ENCODE results near the gene RGS17.

RGS17 gene

DNA sequence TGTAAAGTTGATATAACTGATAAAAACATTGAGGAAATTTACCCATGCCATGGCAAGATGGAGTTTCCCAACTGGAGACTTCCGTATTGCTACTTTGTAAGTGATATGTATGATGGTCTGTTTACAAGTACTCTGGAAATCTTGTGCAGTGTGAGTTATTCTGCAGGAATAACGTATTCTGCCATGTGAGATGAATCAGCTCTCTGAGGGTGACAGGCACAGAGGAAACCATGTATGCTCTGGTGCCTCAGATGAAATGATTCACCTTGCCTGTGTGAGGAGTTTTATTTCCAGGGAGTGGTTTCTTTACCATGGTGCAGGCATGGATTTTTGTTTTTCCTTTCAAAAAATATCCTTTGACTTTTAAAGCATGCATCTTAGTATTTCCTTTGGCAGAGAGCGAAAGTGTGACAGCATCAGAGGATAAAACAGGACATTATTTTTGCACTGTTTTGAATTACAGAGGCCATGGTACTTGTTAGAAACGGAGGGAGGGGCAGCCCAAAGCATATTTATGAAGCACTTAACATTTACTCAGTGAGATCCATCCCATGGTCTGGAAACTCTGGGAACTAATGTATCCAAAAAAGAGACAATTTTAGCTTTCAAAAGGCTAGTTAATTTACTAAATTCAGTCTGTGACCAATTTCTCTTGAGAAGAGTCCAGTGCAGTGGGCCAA is 92.6 kb downstream of the RGS17 start:
- H3K4me1 ChIP-seq (ENCODE audit: control insufficient read depth, insufficient read depth, low read depth, low read length) = peaks cover 2% of the 10 kb centered on the region
- H3K23ac ChIP-seq (ENCODE audit: low read length in 2 of 2) = no peak overlapping the region
- no peak overlapping the region for H3K4me2 ChIP-seq (ENCODE audit: low read length, poor library complexity, severe bottlenecking)
- H2BK5ac ChIP-seq (ENCODE audit: low read depth, low read length, poor library complexity, severe bottlenecking) = no peak overlapping the region
- DNase-seq = peak; percentile 64
- no peak overlapping the region for H2BK15ac ChIP-seq (ENCODE audit: low read depth, poor library complexity, severe bottlenecking)
- H3K4me3 ChIP-seq (ENCODE audit: insufficient read depth in 1 of 2, low read depth in 1 of 2, low read length in 2 of 2) = no peak overlapping the region
- H3K27me3 ChIP-seq (ENCODE audit: control insufficient read depth in 1 of 2, insufficient read depth in 1 of 2, low read length in 2 of 2) = no peaks in the 10 kb centered on the region
- no peak overlapping the region for H2AK5ac ChIP-seq (ENCODE audit: low read length, severe bottlenecking)
- H3K9ac ChIP-seq (ENCODE audit: low read length) = peak overlapping the region; percentile 23
- no peak overlapping the region for H4K91ac ChIP-seq (ENCODE audit: low read length)
- peak overlapping the region in 1 of 2 experiments; percentile 33 for H3K18ac ChIP-seq (ENCODE audit: low read depth in 1 of 2, low read length in 2 of 2)
- peaks cover 22% of the 10 kb centered on the region for H3K79me1 ChIP-seq (replicated peaks; ENCODE audit: low read length, poor library complexity, severe bottlenecking)
- H3K14ac ChIP-seq (ENCODE audit: low read length in 2 of 2) = no peak overlapping the region
- H2AFZ ChIP-seq (ENCODE audit: low read depth, low read length) = no peak overlapping the region
- peaks cover 5 to 50% of the 10 kb centered on the region in 2 experiments for H3K36me3 ChIP-seq (ENCODE audit: control insufficient read depth in 1 of 2, insufficient read depth in 2 of 2, low read depth in 1 of 2, low read length in 2 of 2)
- H4K8ac ChIP-seq (ENCODE audit: low read length) = peak overlapping the region; percentile 64
- H3K27ac ChIP-seq (ENCODE audit: low read length, poor library complexity, severe bottlenecking) = peak overlapping the region; percentile 43
- no peak overlapping the region for H3K4ac ChIP-seq (ENCODE audit: low read depth in 1 of 2, low read length in 2 of 2)
- 52% methylated on average over 3 of the region's 4 CpGs for WGBS
- no peak overlapping the region for H2BK12ac ChIP-seq (ENCODE audit: low read length in 2 of 2)
- H3K9me3 ChIP-seq (ENCODE audit: control insufficient read depth, low read length) = no peaks in the 10 kb centered on the region
- H2BK120ac ChIP-seq (ENCODE audit: low read depth, low read length) = no peak overlapping the region

GRCh38 chr6:153034139-153034538 is 96.9 kb downstream of the RGS17 start:
- H4K91ac ChIP-seq (ENCODE audit: low read length) = no peak overlapping the region
- H3K79me1 ChIP-seq (replicated peaks; ENCODE audit: low read length, poor library complexity, severe bottlenecking) = peaks cover 18% of the 10 kb centered on the region
- H3K9me3 ChIP-seq (ENCODE audit: control insufficient read depth, low read length) = no peaks in the 10 kb centered on the region
- no peak overlapping the region for H2BK12ac ChIP-seq (ENCODE audit: low read length in 2 of 2)
- no peak overlapping the region for H3K18ac ChIP-seq (ENCODE audit: low read depth in 1 of 2, low read length in 2 of 2)
- no peak overlapping the region for H2BK5ac ChIP-seq (ENCODE audit: low read depth, low read length, poor library complexity, severe bottlenecking)
- H3K4me3 ChIP-seq (ENCODE audit: insufficient read depth in 1 of 2, low read depth in 1 of 2, low read length in 2 of 2) = no peak overlapping the region
- DNase-seq = no peak
- no peak overlapping the region for H3K14ac ChIP-seq (ENCODE audit: low read length in 2 of 2)
- no peak overlapping the region for H3K27ac ChIP-seq (ENCODE audit: low read length, poor library complexity, severe bottlenecking)
- no peak overlapping the region for H3K4ac ChIP-seq (ENCODE audit: low read depth in 1 of 2, low read length in 2 of 2)
- no peak overlapping the region for H3K23ac ChIP-seq (ENCODE audit: low read length in 2 of 2)
- peaks cover 3 to 14% of the 10 kb centered on the region in 2 experiments for H3K36me3 ChIP-seq (ENCODE audit: control insufficient read depth in 1 of 2, insufficient read depth in 2 of 2, low read depth in 1 of 2, low read length in 2 of 2)
- no peak overlapping the region for H2AFZ ChIP-seq (ENCODE audit: low read depth, low read length)
- H3K27me3 ChIP-seq (ENCODE audit: control insufficient read depth in 1 of 2, insufficient read depth in 1 of 2, low read length in 2 of 2) = no peaks in the 10 kb centered on the region
- H4K8ac ChIP-seq (ENCODE audit: low read length) = no peak overlapping the region
- H3K4me2 ChIP-seq (ENCODE audit: low read length, poor library complexity, severe bottlenecking) = no peak overlapping the region
- no peak overlapping the region for H2BK15ac ChIP-seq (ENCODE audit: low read depth, poor library complexity, severe bottlenecking)
- H3K4me1 ChIP-seq (ENCODE audit: control insufficient read depth, insufficient read depth, low read depth, low read length) = peaks cover 2% of the 10 kb centered on the region
- H2AK5ac ChIP-seq (ENCODE audit: low read length, severe bottlenecking) = no peak overlapping the region
- H3K9ac ChIP-seq (ENCODE audit: low read length) = no peak overlapping the region
- 100% methylated on average over 6 of the region's 9 CpGs for WGBS
- no peak overlapping the region for H2BK120ac ChIP-seq (ENCODE audit: low read depth, low read length)

GRCh38 chr6:153032255-153032882 is 98.7 kb downstream of the RGS17 start:
- H3K4ac ChIP-seq (ENCODE audit: low read depth in 1 of 2, low read length in 2 of 2) = no peak overlapping the region
- no peaks in the 10 kb centered on the region for H3K4me1 ChIP-seq (ENCODE audit: control insufficient read depth, insufficient read depth, low read depth, low read length)
- H2BK120ac ChIP-seq (ENCODE audit: low read depth, low read length) = no peak overlapping the region
- H3K9ac ChIP-seq (ENCODE audit: low read length) = peak overlapping the region; percentile 63
- no peak overlapping the region for H3K4me3 ChIP-seq (ENCODE audit: insufficient read depth in 1 of 2, low read depth in 1 of 2, low read length in 2 of 2)
- no peak overlapping the region for H2BK12ac ChIP-seq (ENCODE audit: low read length in 2 of 2)
- H3K27ac ChIP-seq (ENCODE audit: low read length, poor library complexity, severe bottlenecking) = no peak overlapping the region
- H3K14ac ChIP-seq (ENCODE audit: low read length in 2 of 2) = no peak overlapping the region
- H4K8ac ChIP-seq (ENCODE audit: low read length) = no peak overlapping the region
- no peaks in the 10 kb centered on the region for H3K9me3 ChIP-seq (ENCODE audit: control insufficient read depth, low read length)
- no peak overlapping the region for H4K91ac ChIP-seq (ENCODE audit: low read length)
- H3K36me3 ChIP-seq (ENCODE audit: control insufficient read depth in 1 of 2, insufficient read depth in 2 of 2, low read depth in 1 of 2, low read length in 2 of 2) = peaks cover 0 to 9% of the 10 kb centered on the region in 2 experiments
- peaks cover 22% of the 10 kb centered on the region for H3K79me1 ChIP-seq (replicated peaks; ENCODE audit: low read length, poor library complexity, severe bottlenecking)
- H3K18ac ChIP-seq (ENCODE audit: low read depth in 1 of 2, low read length in 2 of 2) = no peak overlapping the region
- no peak overlapping the region for H2BK15ac ChIP-seq (ENCODE audit: low read depth, poor library complexity, severe bottlenecking)
- H3K23ac ChIP-seq (ENCODE audit: low read length in 2 of 2) = no peak overlapping the region
- 94% methylated on average over 5 of the region's 9 CpGs for WGBS
- peak; percentile 72 for DNase-seq
- no peaks in the 10 kb centered on the region for H3K27me3 ChIP-seq (ENCODE audit: control insufficient read depth in 1 of 2, insufficient read depth in 1 of 2, low read length in 2 of 2)
- H2BK5ac ChIP-seq (ENCODE audit: low read depth, low read length, poor library complexity, severe bottlenecking) = no peak overlapping the region
- H3K4me2 ChIP-seq (ENCODE audit: low read length, poor library complexity, severe bottlenecking) = no peak overlapping the region
- no peak overlapping the region for H2AFZ ChIP-seq (ENCODE audit: low read depth, low read length)
- no peak overlapping the region for H2AK5ac ChIP-seq (ENCODE audit: low read length, severe bottlenecking)

DNA sequence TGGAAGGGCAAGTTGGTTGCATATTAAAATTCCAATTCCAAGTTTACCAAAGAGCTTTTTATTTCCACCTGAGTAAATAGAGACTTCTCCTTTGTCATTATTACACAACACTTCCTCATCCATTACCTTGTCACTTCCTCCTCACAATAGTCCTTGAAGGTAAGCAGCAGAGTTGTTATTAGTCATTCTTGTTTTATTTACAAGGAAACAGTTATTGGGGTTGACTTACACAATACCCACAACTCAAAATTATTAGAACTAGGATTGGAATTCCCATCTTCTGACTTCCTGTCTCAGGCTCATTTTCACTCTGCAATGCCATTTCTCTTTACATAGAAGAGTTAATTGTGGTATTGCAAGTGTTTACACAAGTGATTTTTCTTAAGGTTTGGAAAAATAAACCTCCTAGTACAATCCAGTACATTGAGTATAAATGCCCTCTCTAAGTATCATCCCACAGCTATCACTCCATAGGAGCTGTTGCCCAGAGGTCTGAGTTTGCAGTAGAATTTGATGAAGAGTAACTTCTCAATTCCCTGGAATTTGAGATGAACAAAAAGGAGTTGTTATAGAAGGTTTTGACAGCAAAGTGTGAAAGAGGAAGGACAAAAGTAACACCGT is 99.6 kb downstream of the RGS17 start:
- H3K79me1 ChIP-seq (replicated peaks; ENCODE audit: low read length, poor library complexity, severe bottlenecking) = peaks cover 24% of the 10 kb centered on the region
- no peaks in the 10 kb centered on the region for H3K4me1 ChIP-seq (ENCODE audit: control insufficient read depth, insufficient read depth, low read depth, low read length)
- no peak overlapping the region for H2AFZ ChIP-seq (ENCODE audit: low read depth, low read length)
- H4K8ac ChIP-seq (ENCODE audit: low read length) = no peak overlapping the region
- H3K23ac ChIP-seq (ENCODE audit: low read length in 2 of 2) = no peak overlapping the region
- peaks cover 0 to 9% of the 10 kb centered on the region in 2 experiments for H3K36me3 ChIP-seq (ENCODE audit: control insufficient read depth in 1 of 2, insufficient read depth in 2 of 2, low read depth in 1 of 2, low read length in 2 of 2)
- no peak overlapping the region for H2BK120ac ChIP-seq (ENCODE audit: low read depth, low read length)
- peak overlapping the region in 1 of 2 experiments; percentile 44 for H3K4ac ChIP-seq (ENCODE audit: low read depth in 1 of 2, low read length in 2 of 2)
- H3K9me3 ChIP-seq (ENCODE audit: control insufficient read depth, low read length) = no peaks in the 10 kb centered on the region
- H2BK12ac ChIP-seq (ENCODE audit: low read length in 2 of 2) = no peak overlapping the region
- peak overlapping the region; percentile 63 for H3K9ac ChIP-seq (ENCODE audit: low read length)
- DNase-seq = peak; percentile 49
- no peak overlapping the region for H3K4me3 ChIP-seq (ENCODE audit: insufficient read depth in 1 of 2, low read depth in 1 of 2, low read length in 2 of 2)
- no peaks in the 10 kb centered on the region for H3K27me3 ChIP-seq (ENCODE audit: control insufficient read depth in 1 of 2, insufficient read depth in 1 of 2, low read length in 2 of 2)
- 20% methylated on average over 1 of the region's 1 CpG for WGBS
- no peak overlapping the region for H3K27ac ChIP-seq (ENCODE audit: low read length, poor library complexity, severe bottlenecking)
- H2BK5ac ChIP-seq (ENCODE audit: low read depth, low read length, poor library complexity, severe bottlenecking) = no peak overlapping the region
- peak overlapping the region in 1 of 2 experiments; percentile 53 for H3K14ac ChIP-seq (ENCODE audit: low read length in 2 of 2)
- no peak overlapping the region for H3K4me2 ChIP-seq (ENCODE audit: low read length, poor library complexity, severe bottlenecking)
- no peak overlapping the region for H4K91ac ChIP-seq (ENCODE audit: low read length)
- no peak overlapping the region for H2BK15ac ChIP-seq (ENCODE audit: low read depth, poor library complexity, severe bottlenecking)
- H2AK5ac ChIP-seq (ENCODE audit: low read length, severe bottlenecking) = no peak overlapping the region
- H3K18ac ChIP-seq (ENCODE audit: low read depth in 1 of 2, low read length in 2 of 2) = no peak overlapping the region

All from mesenchymal stem cell (in vitro differentiated cells and primary cell).